HFFc6 (cell line): Measurements from ENCODE around the gene KRT14. TPM values are rescaled to one million over a fixed set of nuclear protein-coding genes. Genes with fewer than 3 reads are reported as not detected.
"Not testable (repeated sequence)": the region's sequence is repeated elsewhere in the genome, so short reads cannot be mapped to it uniquely, and the experiment has no call there.

Experiments used
- DNase-seq: peaks from one replicate; pipeline ENCODE4 v3.0.0-alpha.2; 2018
- H3K27ac Mint-ChIP-seq: 2 replicates; pipeline ENCODE4 v1.8.0; 2020; ENCODE audit warnings: mild to moderate bottlenecking, mixed read lengths
- H3K27me3 Mint-ChIP-seq: 2 replicates; pipeline ENCODE4 v1.8.0; 2021; ENCODE audit warnings: mild to moderate bottlenecking, moderate library complexity, mixed read lengths; ENCODE audit not compliant: insufficient read depth
- H3K36me3 Mint-ChIP-seq: 2 replicates; pipeline ENCODE4 v1.8.0; 2021; ENCODE audit warnings: low read depth, mixed read lengths
- H3K4me1 Mint-ChIP-seq: 2 replicates; pipeline ENCODE4 v1.8.0; 2020; ENCODE audit warnings: low read depth, mixed read lengths
- H3K4me3 Mint-ChIP-seq: 2 replicates; pipeline ENCODE4 v1.8.0; 2020; ENCODE audit warnings: mild to moderate bottlenecking, moderate library complexity, mixed read lengths
- H3K9me3 Mint-ChIP-seq: 2 replicates; pipeline ENCODE4 v1.8.0; 2020; ENCODE audit warnings: mild to moderate bottlenecking, mixed read lengths
- CTCF ChIP-seq: fragments of 200-600 bp; sonication (generic); IDR thresholded peaks from 2 replicates; pipeline ENCODE4 v1.5.0; 2021; ENCODE audit warnings: antibody characterized with exemption, mild to moderate bottlenecking
- total RNA-seq, 6 experiments: library from RNA; stranded (reverse); fragmentation: NEBNext Ultra II Directional; extraction: Animal tissue kit (Norgen Biotek cat#: 25700); gene quantifications; 2 replicates in 1 of 6; 3 replicates in 5 of 6; pipeline ENCODE4 v1.2.3, GENCODE V29; 2021

The KRT14 gene
- total RNA-seq, 6 experiments from 2014 or later: 0.14 to 2.0 (median 1.5) TPM

GRCh38 chr17:41631898-41632285, 45.2 kb upstream of the KRT14 start:
- no peak for DNase-seq
- no peaks in the 10 kb centered on the region for H3K36me3 Mint-ChIP-seq
- no peak for TF ChIP-seq CTCF
- no peaks in the 10 kb centered on the region for H3K9me3 Mint-ChIP-seq
- H3K4me1 Mint-ChIP-seq: peaks cover 10% of the 10 kb centered on the region
- no peak overlapping the region for H3K4me3 Mint-ChIP-seq
- no peak overlapping the region for H3K27ac Mint-ChIP-seq
- H3K27me3 Mint-ChIP-seq: peaks cover 9% of the 10 kb centered on the region

- Mint-ChIP-seq H3K27me3 (peaks cover 10% of the 10 kb centered on the region), H3K9me3 (no peaks in the 10 kb centered on the region), H3K27ac (no peak overlapping the region), H3K4me3 (no peak overlapping the region), H3K4me1 (peaks cover 10% of the 10 kb centered on the region), H3K36me3 (no peaks in the 10 kb centered on the region)
- TF ChIP-seq CTCF: no peak
- DNase-seq: no peak
These were observed 44.6 kb upstream of the KRT14 start for GRCh38 chr17:41631025-41631897.

- Mint-ChIP-seq H3K4me1 (peaks cover 4% of the 10 kb centered on the region), H3K36me3 (no peaks in the 10 kb centered on the region), H3K27ac (no peak overlapping the region), H3K9me3 (no peaks in the 10 kb centered on the region), H3K27me3 (peaks cover 17% of the 10 kb centered on the region), H3K4me3 (no peak overlapping the region)
- DNase-seq: no peak
- TF ChIP-seq CTCF: no peak
These were observed 43.4 kb upstream of the KRT14 start for GRCh38 chr17:41629826-41630670.

- H3K36me3 Mint-ChIP-seq: no peaks in the 10 kb centered on the region
- no peak for TF ChIP-seq CTCF
- H3K27ac Mint-ChIP-seq: no peak overlapping the region
- no peaks in the 10 kb centered on the region; the same call in 1 of the 2 replicates for H3K4me1 Mint-ChIP-seq
- peaks cover 20% of the 10 kb centered on the region for H3K27me3 Mint-ChIP-seq
- H3K9me3 Mint-ChIP-seq: no peaks in the 10 kb centered on the region
- H3K4me3 Mint-ChIP-seq: no peak overlapping the region
- no peak for DNase-seq
These were observed 42.6 kb upstream of the KRT14 start for GRCh38 chr17:41629316-41629715.

GRCh38 chr17:41628621-41629255, 42.0 kb upstream of the KRT14 start:
- H3K4me1 Mint-ChIP-seq, H3K4me3 Mint-ChIP-seq, H3K36me3 Mint-ChIP-seq, DNase-seq, H3K27ac Mint-ChIP-seq, H3K9me3 Mint-ChIP-seq: not testable (repeated sequence)
- H3K27me3 Mint-ChIP-seq: peaks cover 20% of the 10 kb centered on the region

- peaks cover 20% of the 10 kb centered on the region for H3K27me3 Mint-ChIP-seq
- H3K4me3 Mint-ChIP-seq, H3K4me1 Mint-ChIP-seq, H3K9me3 Mint-ChIP-seq, H3K36me3 Mint-ChIP-seq, DNase-seq, H3K27ac Mint-ChIP-seq: not testable (repeated sequence)
These were observed 41.3 kb upstream of the KRT14 start for GRCh38 chr17:41628073-41628370.
